Activated T-helper 1 cell treated with anti-CD3 and anti-CD28 coated beads, Interleukin-2, amount 50 U/mL, for 16 hours (primary cell): ENCODE data around the gene COQ5.

Source experiments
- DNase-seq, 2 donors: peaks; one replicate each; pipeline ENCODE4 v3.0.0-alpha.2; 2020; ENCODE audit warnings: low read depth in 1 of 2, low spot score in 1 of 2

The COQ5 gene

DNA sequence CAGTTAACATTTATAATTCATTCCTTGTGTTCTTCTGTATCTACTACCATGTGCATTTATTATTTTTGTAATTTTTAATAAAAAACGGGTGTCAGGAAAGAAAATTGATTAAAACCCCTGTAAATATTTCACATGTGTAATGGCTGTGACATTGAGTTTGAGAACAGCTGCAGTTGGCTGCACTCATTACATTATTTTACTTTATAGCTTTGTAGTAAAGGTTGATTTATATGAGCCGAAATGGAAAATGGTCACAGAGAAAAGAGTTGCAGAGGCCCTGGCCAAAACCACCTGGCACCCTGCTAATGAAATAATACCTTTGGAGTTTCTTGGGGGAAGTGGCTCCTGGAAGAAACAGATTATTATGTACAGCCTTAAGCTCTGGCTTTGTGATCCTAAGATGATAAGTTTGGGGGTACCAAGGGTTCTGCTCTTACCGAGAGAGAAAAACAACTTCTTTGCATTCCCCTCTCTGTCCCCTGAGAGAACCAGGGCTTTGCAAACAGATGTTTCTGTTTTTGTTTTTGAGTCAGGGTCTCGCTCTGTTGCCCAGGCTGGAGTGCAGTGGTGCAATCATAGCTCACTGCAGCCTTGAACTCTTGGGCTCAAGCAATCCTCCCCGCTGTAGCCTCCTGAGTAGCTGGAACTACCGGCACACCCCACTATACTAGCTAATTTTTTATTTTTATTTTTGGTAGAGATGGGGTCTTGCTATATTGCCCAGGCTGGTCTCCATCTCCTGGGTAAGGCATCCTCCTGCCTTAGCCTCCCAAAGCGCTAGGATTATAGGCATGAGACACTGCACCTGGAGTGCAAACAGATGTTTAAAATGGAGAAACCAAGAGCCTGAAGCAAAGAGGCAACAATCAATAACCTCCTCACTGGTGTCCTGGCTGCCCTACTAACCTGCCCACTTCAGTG, 42.7 kb downstream of the COQ5 start:
- no peak for DNase-seq

DNA sequence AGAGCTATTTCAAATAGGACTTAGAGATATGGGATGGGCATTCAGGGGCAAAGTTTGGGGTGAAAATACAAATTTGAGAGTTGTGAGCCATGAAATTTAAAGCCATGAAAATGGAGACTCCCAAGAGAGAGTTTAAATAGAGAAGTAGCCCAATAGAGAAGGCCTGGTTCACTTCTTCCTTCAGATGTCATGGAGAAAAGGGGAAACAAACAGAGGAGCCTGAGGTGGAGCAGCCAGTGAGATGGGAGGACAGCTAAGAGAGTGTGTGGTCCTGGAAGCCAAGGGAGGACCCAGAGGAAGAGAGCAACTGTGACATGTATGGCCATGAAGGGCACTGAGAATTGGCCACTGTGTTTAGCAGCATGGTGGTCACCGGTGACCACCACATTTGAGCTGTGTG, 45.3 kb downstream of the COQ5 start:
- no peak for DNase-seq

DNA sequence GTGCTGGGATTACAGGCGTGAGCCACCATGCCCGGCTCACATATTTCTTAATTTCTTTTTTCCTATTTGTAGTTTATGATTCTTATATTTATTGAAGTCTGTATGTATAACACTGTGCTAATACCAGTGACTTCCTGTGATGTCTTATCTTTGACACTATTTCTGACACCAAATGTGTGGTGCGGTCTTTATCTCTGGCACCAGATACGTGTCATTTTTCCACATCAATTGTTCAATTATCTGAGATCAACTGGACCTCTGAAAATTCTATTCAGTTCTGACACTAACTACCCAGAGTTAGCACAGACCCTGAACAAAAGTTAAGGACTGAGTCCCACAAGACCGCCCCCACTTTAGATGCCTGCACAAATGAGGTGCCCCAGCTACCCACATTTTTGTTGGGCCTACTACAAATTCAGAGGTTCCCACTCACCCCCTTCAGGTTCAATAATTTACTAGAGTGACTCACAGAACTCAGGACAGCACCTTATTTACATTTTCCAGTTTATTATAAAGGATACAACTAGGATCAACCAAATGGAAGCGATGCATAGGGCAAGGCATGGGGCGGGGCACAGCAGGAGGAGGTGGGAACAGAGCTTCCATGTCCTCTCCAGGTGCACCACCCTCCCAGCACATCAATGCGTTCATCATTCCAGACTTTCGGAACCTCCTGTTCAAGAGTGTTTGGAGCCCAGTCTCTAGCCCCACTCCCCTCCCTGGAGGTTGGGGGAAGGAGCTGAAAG, 47.8 kb downstream of the COQ5 start:
- DNase-seq = no peak

DNA sequence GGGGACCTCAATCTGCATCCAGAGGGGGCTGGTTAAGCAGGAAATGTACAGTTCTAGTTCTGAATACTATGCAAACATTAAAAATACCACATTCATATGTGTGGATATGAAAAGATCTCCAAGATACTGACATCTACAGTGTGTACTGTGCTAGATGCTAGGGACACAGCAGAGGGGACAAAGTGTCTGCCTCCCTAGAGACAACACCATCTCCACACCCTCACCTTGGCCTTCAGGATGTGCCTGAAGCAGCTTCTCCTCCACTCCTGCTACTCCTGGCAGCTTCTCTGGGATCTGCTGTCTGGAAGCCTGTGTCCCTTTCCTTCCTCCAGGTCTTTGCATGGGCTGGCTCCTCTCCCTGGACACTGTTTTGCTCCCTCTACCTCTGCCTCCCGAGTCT, 48.7 kb downstream of the COQ5 start:
- DNase-seq = no peak

DNA sequence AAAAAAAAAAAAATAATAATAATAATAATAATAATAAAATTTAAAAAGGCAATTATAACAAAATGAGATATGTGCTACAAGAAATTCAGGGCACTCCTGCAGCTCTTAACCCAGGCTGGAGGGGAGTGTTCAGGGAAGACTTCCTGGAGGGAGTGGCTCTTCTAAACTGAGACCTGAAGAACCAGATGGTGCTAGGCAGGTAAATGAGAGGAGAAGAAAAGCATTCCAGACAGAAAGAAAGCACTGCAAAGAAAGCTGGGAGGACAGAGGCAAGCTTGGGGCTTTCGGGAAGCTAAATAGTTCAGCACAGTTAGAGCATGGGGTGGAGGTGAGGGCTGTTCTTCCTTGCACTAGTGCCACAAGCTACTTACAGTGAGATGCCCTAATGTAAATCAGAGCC, 49.5 kb downstream of the COQ5 start:
- DNase-seq = no peak

DNA sequence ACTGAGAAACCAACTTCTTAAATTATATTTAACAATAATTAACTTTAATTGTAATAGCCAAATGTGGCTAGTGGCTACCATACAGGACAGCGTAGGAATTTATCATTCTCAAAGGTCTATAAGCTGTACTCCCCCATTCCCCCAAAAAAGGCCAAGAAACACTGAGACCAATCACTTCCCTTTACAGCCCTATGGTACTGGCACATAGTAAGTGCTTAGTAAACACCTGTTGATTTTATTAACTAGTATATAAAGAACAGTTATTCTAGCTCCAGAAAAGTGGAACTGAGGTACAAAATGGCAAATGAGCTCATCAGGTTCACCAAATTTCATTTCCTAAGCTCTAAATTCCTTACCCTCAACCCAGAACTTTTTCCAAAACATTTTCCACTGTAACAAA, 53.3 kb downstream of the COQ5 start:
- DNase-seq = no peak

DNA sequence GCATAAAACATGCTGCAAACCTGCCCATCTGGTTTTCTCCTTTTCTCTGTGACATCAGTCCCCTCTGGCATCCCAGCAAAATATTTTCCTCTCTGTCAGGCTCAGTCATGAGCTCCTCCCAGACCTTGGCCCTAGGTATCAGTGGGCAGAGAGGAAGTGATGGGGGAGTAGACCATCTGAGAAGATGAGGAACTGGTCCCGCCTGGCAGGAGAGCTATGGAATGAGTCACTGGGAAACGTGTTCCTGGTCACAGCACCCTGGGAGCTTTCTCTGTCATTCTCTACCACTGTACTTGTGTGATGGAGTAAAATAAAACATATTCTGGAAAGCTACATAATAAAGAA, 54.4 kb downstream of the COQ5 start:
- no peak for DNase-seq

DNA sequence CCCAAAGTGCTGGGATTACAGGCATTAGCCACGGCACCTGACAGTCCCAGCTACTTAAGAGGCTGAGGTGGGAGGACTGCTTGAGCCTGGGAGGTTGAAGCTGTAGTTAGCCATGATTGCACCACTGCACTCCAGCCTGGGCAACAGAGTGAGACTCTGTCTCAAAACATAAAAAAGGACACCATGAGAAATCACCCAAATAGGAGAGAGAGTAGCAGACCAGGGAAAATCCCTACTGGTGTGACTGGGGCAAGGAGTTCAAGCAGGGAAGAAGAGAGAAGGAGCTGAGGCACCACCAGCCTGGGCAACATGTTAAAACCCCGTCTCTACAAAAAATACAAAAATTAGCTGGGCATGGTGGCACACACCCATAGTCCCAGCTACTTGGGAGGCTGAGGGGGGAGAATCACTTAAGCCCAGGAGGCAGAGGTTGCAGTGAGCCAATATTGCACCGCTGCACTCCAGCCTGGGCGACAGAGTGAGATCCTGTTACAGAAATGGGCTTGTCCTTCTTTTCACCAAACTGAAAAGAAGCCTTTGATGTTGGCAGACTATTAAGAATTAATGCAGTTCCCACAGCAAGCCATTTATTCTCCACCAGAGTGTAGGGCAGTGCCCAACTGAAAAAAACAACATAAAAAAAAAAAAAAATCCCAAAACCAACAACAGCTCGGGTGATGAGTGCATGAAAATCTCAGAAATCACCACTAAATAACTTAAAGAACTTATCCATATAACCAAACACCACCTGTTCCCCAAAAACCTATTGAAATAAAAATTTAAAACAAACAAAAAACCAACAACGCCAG, 54.9 kb downstream of the COQ5 start:
- no peak for DNase-seq

DNA sequence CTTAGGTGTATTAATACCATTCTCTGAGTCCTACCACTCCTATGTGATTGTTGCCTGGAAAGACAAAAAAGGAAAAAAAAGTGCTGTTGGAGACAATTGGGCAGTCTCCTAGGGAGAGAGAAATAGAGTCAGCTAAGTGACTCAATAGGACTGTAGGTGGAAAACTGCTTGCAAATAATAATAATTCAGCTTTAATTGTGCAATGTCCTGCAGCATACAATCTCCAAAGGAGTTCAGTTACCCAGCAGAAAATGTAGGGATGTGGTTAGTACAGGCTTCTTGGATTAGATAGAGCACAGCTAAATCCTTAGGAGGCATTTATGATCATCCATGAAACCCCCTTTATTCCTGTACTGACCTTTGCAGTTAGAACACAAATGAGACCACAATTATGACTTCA, 56.4 kb downstream of the COQ5 start:
- no peak for DNase-seq

DNA sequence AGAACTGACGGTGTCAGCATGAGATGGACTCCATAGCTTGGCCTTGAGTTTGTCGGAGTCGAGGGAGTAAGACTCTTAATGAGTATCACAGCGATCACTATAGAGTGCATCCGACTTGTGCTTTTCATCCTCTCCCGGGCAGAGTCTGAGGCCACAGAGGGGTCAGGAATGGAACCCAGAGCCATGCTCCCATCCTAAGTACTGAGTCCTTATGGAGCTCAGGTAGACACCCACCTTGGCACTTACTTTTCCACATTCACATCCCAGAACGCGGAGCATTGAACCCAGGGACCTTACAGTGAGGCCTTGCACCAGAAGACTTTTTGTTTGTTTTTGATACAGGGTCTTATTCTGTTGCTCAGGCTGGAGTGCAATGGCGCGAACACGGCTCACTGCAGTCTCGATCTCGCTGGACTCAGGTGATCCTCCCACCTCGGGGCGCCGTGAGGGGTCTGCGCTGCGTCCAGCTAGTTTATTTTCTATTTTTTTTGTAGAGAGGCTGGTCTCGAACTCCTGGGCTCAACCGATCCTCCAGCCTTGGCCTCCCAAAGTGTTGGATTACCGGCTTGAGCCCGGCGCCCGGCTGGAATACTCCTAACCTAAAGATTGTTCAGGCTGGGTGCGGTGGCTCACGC, 58.7 kb downstream of the COQ5 start:
- no peak for DNase-seq

DNA sequence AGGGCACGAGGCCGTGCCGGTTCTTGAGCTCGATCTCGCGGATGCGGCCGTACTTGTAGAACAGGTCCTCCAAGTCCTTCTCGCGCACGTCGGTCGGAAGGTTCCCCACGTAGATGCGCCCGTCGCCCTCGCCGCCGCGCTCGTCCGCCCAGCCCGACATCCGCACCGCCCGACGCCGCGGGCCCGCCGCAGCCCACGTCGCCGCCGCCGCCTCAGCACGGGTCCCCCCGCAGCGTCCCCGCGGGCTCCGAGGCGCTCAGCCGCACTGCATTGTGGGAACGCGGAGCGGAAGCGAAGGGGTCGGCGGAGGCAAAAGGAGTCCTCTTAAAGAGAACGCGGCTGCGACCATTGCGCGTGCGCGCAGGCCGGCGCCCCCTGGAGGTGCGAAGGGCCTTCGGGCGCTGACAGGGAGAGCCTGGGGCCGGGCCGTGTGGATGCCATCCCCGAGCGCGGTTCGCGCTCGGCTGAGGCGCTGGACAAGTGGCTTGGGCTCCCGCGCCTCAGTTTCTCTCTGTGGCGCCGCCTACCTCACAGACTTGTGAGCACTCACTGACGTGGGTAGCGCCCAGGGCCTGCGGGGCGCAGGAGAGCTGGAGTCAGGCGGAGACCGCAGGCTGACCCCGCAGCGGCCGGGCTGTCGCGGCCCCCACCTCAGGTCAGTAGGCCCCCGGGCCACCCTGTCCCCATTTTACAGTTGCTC, 59.4 kb downstream of the COQ5 start, which contains the start of gene SRSF9:
TSS of gene SRSF9 (minus strand) at position 299 of the 700 bp plus-strand sequence. CDS start at position 160, 139 bp downstream.
- DNase-seq = peak; percentile 95 to 98

DNA sequence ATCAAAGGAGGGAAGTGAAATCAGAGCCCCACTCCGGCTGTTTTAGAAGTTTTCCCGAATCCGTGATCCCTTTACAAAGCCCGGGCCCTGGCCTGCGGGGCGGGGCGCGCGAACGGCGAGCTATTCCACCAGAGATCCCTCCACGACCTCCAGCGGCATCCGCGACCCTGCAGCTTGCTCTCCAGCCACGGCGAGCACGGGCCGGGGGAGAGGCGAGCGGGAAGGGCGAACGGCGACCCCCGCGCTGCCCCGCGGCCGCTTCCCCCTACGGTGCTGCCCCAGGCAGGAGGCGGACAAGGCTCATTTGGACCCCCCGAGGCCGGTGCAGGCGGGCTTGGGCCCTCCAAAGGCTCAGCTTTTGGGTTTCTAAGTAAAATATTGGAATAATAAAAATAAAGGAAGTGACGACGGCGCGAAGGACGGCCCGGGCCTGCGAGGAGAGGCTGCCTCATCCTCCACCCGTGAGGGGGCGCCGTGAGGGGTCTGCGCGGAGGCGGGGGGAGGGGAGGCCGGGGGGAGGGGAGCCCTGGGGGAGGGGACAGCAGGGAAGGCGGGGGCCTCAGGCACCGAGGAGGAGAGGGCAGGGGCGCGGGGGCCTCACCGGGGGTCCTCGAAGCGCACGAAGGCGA, 60.0 kb downstream of the COQ5 start:
- peak in 1 of 2 donors; percentile 28 for DNase-seq

DNA sequence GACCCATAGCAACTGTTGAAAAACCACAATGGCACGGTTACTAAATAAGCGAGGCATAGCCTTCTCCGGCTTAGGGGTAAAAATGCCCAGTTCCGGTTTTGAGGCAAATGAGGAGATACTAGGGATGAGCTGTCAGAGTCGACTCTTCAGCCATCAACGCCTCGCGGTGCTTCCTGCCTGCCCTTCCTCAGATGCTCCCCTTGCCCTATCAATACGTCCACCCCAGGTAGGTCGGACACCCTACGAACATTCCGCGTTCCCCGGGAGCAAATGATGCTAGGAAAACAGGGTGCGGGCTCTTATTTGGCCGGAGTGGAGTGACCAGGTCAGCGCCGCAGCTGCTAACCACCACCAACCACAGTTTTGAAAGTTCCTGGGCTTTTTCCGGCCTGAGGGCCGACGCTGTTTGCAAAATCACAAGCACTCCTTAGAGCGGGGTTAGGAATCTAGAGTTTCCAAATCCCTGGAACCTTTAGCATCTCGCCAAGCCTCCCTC, 60.6 kb downstream of the COQ5 start:
- DNase-seq = no peak

DNA sequence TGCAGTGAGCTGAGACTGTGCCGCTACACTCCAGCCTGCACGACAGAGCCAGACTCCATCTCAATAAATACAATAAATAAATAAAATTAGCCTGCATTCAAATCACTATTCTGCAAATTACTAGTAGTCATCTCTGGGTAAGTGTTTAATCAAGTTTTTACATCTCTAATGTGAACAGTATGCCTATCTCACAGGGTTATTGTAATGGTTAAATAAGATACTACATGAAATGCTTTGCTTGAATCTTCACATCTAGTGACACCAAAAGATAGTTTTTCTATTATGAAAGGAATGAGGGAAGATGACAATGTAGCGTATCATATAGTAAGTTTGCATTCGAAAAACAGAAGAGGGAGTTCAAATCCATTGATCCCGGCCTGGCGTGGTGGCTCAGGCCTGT, 61.5 kb downstream of the COQ5 start:
- DNase-seq = no peak

DNA sequence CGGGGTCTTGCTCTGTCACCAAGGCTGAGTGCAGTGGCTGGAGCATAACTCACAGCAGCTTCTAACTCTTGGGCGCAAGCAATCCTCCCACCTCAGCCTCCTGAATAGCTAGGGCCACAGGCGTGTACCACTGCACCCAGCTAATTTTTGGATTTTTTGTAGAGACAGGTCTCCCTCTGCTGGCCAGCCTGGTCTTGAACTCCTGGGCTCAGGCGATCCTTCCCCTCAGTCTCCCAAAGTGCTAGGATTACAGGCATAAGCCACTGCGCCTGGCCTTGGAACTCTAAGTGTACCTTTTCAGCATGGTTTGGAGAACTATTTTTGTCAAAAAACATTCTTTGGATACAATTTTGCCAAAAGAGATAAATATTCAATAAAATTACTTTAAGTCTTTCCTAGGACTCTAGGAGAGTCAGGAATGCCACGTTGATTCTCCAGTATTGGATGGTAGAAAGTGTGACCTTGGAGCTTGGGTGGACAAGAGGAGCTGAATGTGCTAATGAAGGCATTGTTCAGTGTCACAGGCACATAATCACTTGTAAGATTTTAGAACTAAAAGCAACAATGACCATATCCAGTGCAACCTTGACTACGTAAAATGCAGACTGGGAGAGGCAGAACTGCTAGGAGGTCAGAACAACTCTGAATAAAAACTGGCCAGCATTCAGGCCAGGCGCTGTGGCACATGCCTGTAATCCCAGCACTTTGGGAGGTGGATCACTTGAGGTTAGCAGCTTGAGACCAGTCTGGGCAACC, 62.2 kb downstream of the COQ5 start:
- peak in 1 of 2 donors; percentile 11 for DNase-seq

DNA sequence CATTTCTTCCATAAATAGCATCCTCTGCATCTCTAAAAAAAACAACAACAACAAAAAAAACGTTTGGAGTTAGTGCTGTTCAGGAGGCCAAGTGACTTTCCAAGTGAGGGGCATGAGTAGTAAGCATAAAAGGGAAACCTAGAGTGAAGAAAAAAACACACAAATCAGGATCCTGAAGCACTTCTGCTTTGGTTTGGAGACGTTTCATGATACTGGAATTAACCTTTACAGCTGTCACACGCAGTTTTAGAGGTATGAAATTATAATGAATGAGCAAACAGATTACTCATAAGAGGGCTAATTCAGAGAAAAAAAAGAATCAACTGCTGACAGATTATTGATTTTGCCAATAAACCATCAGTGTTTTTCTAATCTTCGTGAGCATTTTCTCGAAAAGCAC, 63.2 kb downstream of the COQ5 start:
- DNase-seq = no peak

DNA sequence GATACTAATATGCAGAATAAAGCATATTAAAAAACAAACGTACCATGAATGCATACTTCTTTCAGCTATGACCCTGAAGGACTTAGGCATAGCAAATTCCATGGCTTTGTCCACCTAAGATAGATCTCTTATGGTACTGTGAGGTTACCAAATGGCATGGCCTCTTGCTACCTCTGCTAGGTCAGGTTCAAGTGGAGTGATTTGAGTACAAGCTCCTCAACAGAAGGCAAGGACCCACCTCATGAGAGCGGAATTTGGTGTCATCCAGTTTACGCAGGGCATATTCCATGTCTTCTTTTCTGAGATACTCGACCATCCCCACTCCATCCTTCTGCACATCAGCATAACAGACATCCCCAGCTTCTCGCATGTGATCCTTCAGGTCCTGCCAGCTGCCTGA, 65.2 kb downstream of the COQ5 start:
- no peak for DNase-seq

DNA sequence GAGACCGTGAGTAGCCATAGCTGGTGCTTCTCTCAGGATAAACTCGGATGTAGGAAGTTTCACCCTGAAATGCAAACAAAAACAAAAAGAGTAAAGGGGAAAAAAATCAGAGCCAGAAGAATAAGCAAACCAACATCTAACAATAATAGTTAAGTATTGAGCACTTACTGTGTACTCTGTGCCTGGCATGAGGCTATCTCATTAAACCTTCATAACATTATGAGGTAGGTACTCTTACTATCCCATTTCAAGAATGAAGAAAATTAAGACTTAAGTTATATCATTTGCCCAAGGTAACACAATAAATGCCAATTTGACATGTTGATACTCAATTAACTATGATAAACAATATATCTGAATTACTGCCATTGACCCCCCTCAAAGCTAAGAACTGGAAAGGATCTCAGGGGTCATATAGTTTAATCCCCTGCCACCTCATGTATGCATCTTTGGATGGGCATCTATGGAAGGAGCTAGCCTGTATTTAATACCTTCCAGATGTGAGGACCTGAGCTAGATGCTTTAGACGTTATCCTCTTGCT, 66.8 kb downstream of the COQ5 start:
- DNase-seq = no peak

DNA sequence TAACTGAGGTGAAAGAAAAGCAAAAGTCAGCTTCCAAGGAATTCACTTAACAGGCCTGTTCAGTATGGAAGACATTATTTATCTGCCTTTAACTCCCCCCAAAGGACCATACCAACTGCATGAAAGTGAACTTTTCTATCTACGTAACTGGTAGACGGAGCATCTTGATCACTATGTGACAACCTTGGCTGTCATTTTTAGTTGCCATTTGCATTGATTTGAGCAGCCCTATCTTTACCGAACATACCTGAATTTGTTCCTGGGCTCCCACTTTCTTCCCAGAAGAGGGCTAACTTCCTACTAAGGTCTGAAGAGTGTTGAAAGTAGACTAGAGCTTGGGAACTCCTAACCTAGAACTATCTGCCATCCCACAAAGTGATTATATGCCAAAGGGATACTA, 68.8 kb downstream of the COQ5 start:
- DNase-seq = no peak
